ENCODE data around the gene NHP2. TPM values are rescaled to one million over a fixed set of nuclear protein-coding genes. Genes with fewer than 3 reads are reported as not detected.

The NHP2 gene
- total RNA-seq, 1 donor from 2014 or later: 149 TPM

GRCh38 chr5:178107756-178108310, 45.9 kb downstream of the NHP2 start:
- Histone ChIP-seq H2AFZ (ENCODE audit: low read depth, low read length) (no peak overlapping the region), H3K9ac (ENCODE audit: low read length) (no peak overlapping the region), H3K4me3 (ENCODE audit: insufficient read depth, low read depth, low read length) (no peak overlapping the region), H4K20me1 (ENCODE audit: insufficient read depth, low read length) (no peaks in the 10 kb centered on the region), H3K9me3 (ENCODE audit: insufficient read depth, low read depth, low read length) (no peaks in the 10 kb centered on the region), H3K4me1 (ENCODE audit: insufficient read depth, low read length) (no peaks in the 10 kb centered on the region), H3K36me3 (ENCODE audit: insufficient read depth, low read length) (no peaks in the 10 kb centered on the region), H3K27ac (ENCODE audit: low read depth, low read length) (no peak overlapping the region), H3K4me2 (ENCODE audit: low read length) (no peak overlapping the region), H3K79me2 (ENCODE audit: insufficient read depth, low read length) (no peaks in the 10 kb centered on the region), H3K27me3 (ENCODE audit: insufficient read depth, low read length) (peaks cover 5% of the 10 kb centered on the region)
- H3K9me3 Mint-ChIP-seq (ENCODE audit: unreplicated experiment): no peaks in the 10 kb centered on the region
- TF ChIP-seq CTCF (IDR thresholded peaks at IDR 0.05; ENCODE audit: insufficient read depth, low read depth, low read length) (no peak), EZH2 (IDR thresholded peaks at IDR 0.05; ENCODE audit: insufficient read depth, low read length) (no peak)
- no peak overlapping the region for H3K27ac Mint-ChIP-seq (ENCODE audit: unreplicated experiment)
- no peaks in the 10 kb centered on the region for H3K36me3 Mint-ChIP-seq (ENCODE audit: low read depth, unreplicated experiment)
- H3K27me3 Mint-ChIP-seq (ENCODE audit: low read depth, unreplicated experiment): peaks cover 31% of the 10 kb centered on the region
- DNase-seq (ENCODE audit: low read depth) (no peak), FAIRE-seq (no peak)
- no peak overlapping the region for H3K4me3 Mint-ChIP-seq (ENCODE audit: unreplicated experiment)
- no peaks in the 10 kb centered on the region for H3K4me1 Mint-ChIP-seq (ENCODE audit: low read depth, unreplicated experiment)

GRCh38 chr5:178106556-178107239, 47.0 kb downstream of the NHP2 start:
- no peaks in the 10 kb centered on the region for H3K36me3 ChIP-seq (ENCODE audit: insufficient read depth, low read length)
- H3K4me1 Mint-ChIP-seq (ENCODE audit: low read depth, unreplicated experiment): no peaks in the 10 kb centered on the region
- H4K20me1 ChIP-seq (ENCODE audit: insufficient read depth, low read length): no peaks in the 10 kb centered on the region
- H3K4me2 ChIP-seq (ENCODE audit: low read length): no peak overlapping the region
- H3K4me3 Mint-ChIP-seq (ENCODE audit: unreplicated experiment): no peak overlapping the region
- no peaks in the 10 kb centered on the region for H3K9me3 Mint-ChIP-seq (ENCODE audit: unreplicated experiment)
- H3K27me3 ChIP-seq (ENCODE audit: insufficient read depth, low read length): no peaks in the 10 kb centered on the region
- DNase-seq (ENCODE audit: low read depth): no peak
- no peak overlapping the region for H3K9ac ChIP-seq (ENCODE audit: low read length)
- H3K36me3 Mint-ChIP-seq (ENCODE audit: low read depth, unreplicated experiment): no peaks in the 10 kb centered on the region
- no peak overlapping the region for H3K4me3 ChIP-seq (ENCODE audit: insufficient read depth, low read depth, low read length)
- H3K4me1 ChIP-seq (ENCODE audit: insufficient read depth, low read length): no peaks in the 10 kb centered on the region
- no peak for TF ChIP-seq EZH2 (IDR thresholded peaks at IDR 0.05; ENCODE audit: insufficient read depth, low read length)
- no peak for TF ChIP-seq CTCF (IDR thresholded peaks at IDR 0.05; ENCODE audit: insufficient read depth, low read depth, low read length)
- no peak overlapping the region for H3K27ac ChIP-seq (ENCODE audit: low read depth, low read length)
- no peak overlapping the region for H2AFZ ChIP-seq (ENCODE audit: low read depth, low read length)
- H3K79me2 ChIP-seq (ENCODE audit: insufficient read depth, low read length): no peaks in the 10 kb centered on the region
- FAIRE-seq: no peak
- H3K9me3 ChIP-seq (ENCODE audit: insufficient read depth, low read depth, low read length): no peaks in the 10 kb centered on the region
- peaks cover 28% of the 10 kb centered on the region for H3K27me3 Mint-ChIP-seq (ENCODE audit: low read depth, unreplicated experiment)
- no peak overlapping the region for H3K27ac Mint-ChIP-seq (ENCODE audit: unreplicated experiment)

GRCh38 chr5:178106086-178106485, 47.6 kb downstream of the NHP2 start:
- no peak overlapping the region for H3K4me3 Mint-ChIP-seq (ENCODE audit: unreplicated experiment)
- FAIRE-seq: no peak
- Histone ChIP-seq H3K36me3 (ENCODE audit: insufficient read depth, low read length) (no peaks in the 10 kb centered on the region), H3K4me1 (ENCODE audit: insufficient read depth, low read length) (no peaks in the 10 kb centered on the region), H3K4me3 (ENCODE audit: insufficient read depth, low read depth, low read length) (no peak overlapping the region), H3K9ac (ENCODE audit: low read length) (no peak overlapping the region), H3K9me3 (ENCODE audit: insufficient read depth, low read depth, low read length) (no peaks in the 10 kb centered on the region), H3K4me2 (ENCODE audit: low read length) (no peak overlapping the region), H3K79me2 (ENCODE audit: insufficient read depth, low read length) (no peaks in the 10 kb centered on the region), H3K27ac (ENCODE audit: low read depth, low read length) (no peak overlapping the region), H2AFZ (ENCODE audit: low read depth, low read length) (no peak overlapping the region), H4K20me1 (ENCODE audit: insufficient read depth, low read length) (no peaks in the 10 kb centered on the region), H3K27me3 (ENCODE audit: insufficient read depth, low read length) (no peaks in the 10 kb centered on the region)
- H3K36me3 Mint-ChIP-seq (ENCODE audit: low read depth, unreplicated experiment): no peaks in the 10 kb centered on the region
- no peak for TF ChIP-seq CTCF (IDR thresholded peaks at IDR 0.05; ENCODE audit: insufficient read depth, low read depth, low read length)
- no peak for TF ChIP-seq EZH2 (IDR thresholded peaks at IDR 0.05; ENCODE audit: insufficient read depth, low read length)
- H3K9me3 Mint-ChIP-seq (ENCODE audit: unreplicated experiment): no peaks in the 10 kb centered on the region
- H3K27ac Mint-ChIP-seq (ENCODE audit: unreplicated experiment): no peak overlapping the region
- no peak for DNase-seq (ENCODE audit: low read depth)
- H3K4me1 Mint-ChIP-seq (ENCODE audit: low read depth, unreplicated experiment): no peaks in the 10 kb centered on the region
- H3K27me3 Mint-ChIP-seq (ENCODE audit: low read depth, unreplicated experiment): peaks cover 27% of the 10 kb centered on the region
